Jurkat, Clone E6-1 (cell line): ENCODE data around the gene ADM5.
A peak's percentile ranks its signal among the peaks of the same experiment; 100 is the strongest.
"Not testable (repeated sequence)": the region's sequence is repeated elsewhere in the genome, so short reads cannot be mapped to it uniquely, and the experiment has no call there.

Experiments
- DNase-seq: peaks from one replicate; pipeline ENCODE4 v3.0.0-alpha.2; 2011; ENCODE audit warnings: low read depth, low spot score
- H3K4me3 ChIP-seq: 2 replicates; pipeline ENCODE4 v1.5.1; 2011; ENCODE audit warnings: mild to moderate bottlenecking, low read length, control low read depth, moderate library complexity

The ADM5 gene

GRCh38 chr19:49691243-49692146 lies 2.1 kb downstream of the ADM5 start:
- DNase-seq: no peak
- H3K4me3 ChIP-seq: no peak overlapping the region

GRCh38 chr19:49692147-49692506 lies 2.7 kb downstream of the ADM5 start:
- no peak for DNase-seq
- no peak overlapping the region for H3K4me3 ChIP-seq

GRCh38 chr19:49696115-49696514 lies 6.7 kb downstream of the ADM5 start:
- no peak for DNase-seq
- no peak overlapping the region for H3K4me3 ChIP-seq

- no peak for DNase-seq
- H3K4me3 ChIP-seq: no peak overlapping the region
These were observed 7.5 kb downstream of the ADM5 start for GRCh38 chr19:49696865-49697264.

- no peak for DNase-seq
- H3K4me3 ChIP-seq: no peak overlapping the region
These were observed 10.0 kb downstream of the ADM5 start for GRCh38 chr19:49699364-49699763.

- no peak overlapping the region for H3K4me3 ChIP-seq
- DNase-seq: no peak
These were observed 11.2 kb downstream of the ADM5 start for GRCh38 chr19:49700563-49700962.

GRCh38 chr19:49701271-49701786 lies 11.9 kb downstream of the ADM5 start:
- no peak overlapping the region for H3K4me3 ChIP-seq
- no peak for DNase-seq

- no peak for DNase-seq
- H3K4me3 ChIP-seq: no peak overlapping the region
These were observed 15.7 kb downstream of the ADM5 start for GRCh38 chr19:49704888-49705642.

GRCh38 chr19:49705919-49706318 lies 16.5 kb downstream of the ADM5 start:
- no peak overlapping the region for H3K4me3 ChIP-seq
- no peak for DNase-seq

GRCh38 chr19:49710372-49710951 lies 21.1 kb downstream of the ADM5 start:
- no peak for DNase-seq
- H3K4me3 ChIP-seq: no peak overlapping the region

- DNase-seq: peak; percentile 14
- H3K4me3 ChIP-seq: no peak overlapping the region
These were observed 23.0 kb downstream of the ADM5 start for GRCh38 chr19:49712397-49712859.

- DNase-seq: no peak
- no peak overlapping the region for H3K4me3 ChIP-seq
These were observed 23.9 kb downstream of the ADM5 start for GRCh38 chr19:49713236-49713845.

- H3K4me3 ChIP-seq: no peak overlapping the region
- DNase-seq: no peak
These were observed 26.8 kb downstream of the ADM5 start for GRCh38 chr19:49716154-49716553.

GRCh38 chr19:49718511-49718910 lies 29.1 kb downstream of the ADM5 start:
- no peak for DNase-seq
- H3K4me3 ChIP-seq: peak overlapping the region; percentile 84; the same call in 1 of the 2 replicates

- DNase-seq: no peak
- no peak overlapping the region for H3K4me3 ChIP-seq
These were observed 29.6 kb downstream of the ADM5 start for GRCh38 chr19:49718991-49719390.

- H3K4me3 ChIP-seq, DNase-seq: not testable (repeated sequence)
These were observed 30.0 kb downstream of the ADM5 start for GRCh38 chr19:49719420-49719819.

- DNase-seq: no peak
- H3K4me3 ChIP-seq: no peak overlapping the region
These were observed 38.0 kb downstream of the ADM5 start for GRCh38 chr19:49727217-49728030.

- H3K4me3 ChIP-seq: no peak overlapping the region
- no peak for DNase-seq
These were observed 40.8 kb downstream of the ADM5 start for GRCh38 chr19:49730166-49730565.

- H3K4me3 ChIP-seq: no peak overlapping the region
- DNase-seq: no peak
These were observed 48.9 kb downstream of the ADM5 start for GRCh38 chr19:49738268-49738667.
